ENCODE measurements around the gene ARHGAP33.
"Not testable (repeated sequence)": the region's sequence is repeated elsewhere in the genome, so short reads cannot be mapped to it uniquely, and the experiment has no call there.

Gene ARHGAP33

GRCh38 chr19:35756377-35757230 is 18.8 kb upstream of the ARHGAP33 start, which contains the start of gene HSPB6:
HSPB6 (minus strand) TSS chr19:35757029; CDS start chr19:35757008, 21 bp downstream.
- DNase-seq: peak; percentile 67

- peak; percentile 96 for DNase-seq
Observed at GRCh38 chr19:35757231-35757748, 18.1 kb upstream of the ARHGAP33 start.

- DNase-seq: peak; percentile 100
Observed at GRCh38 chr19:35757749-35758608, 17.4 kb upstream of the ARHGAP33 start, which contains the start of gene PROSER3. PROSER3 (plus strand) TSS chr19:35758176; CDS start chr19:35758216, 40 bp downstream.

- no peak for DNase-seq
Observed at GRCh38 chr19:35759697-35760096, 15.7 kb upstream of the ARHGAP33 start.

GRCh38 chr19:35760711-35761349 is 14.5 kb upstream of the ARHGAP33 start:
- peak; percentile 29 for DNase-seq

- no peak for DNase-seq
Observed at GRCh38 chr19:35764432-35765315, 10.7 kb upstream of the ARHGAP33 start.

- DNase-seq: no peak
Observed at GRCh38 chr19:35766571-35767104, 8.7 kb upstream of the ARHGAP33 start.

- no peak for DNase-seq
Observed at GRCh38 chr19:35767288-35768081, 7.9 kb upstream of the ARHGAP33 start.

- no peak for DNase-seq
Observed at GRCh38 chr19:35768082-35768421, 7.3 kb upstream of the ARHGAP33 start.

- DNase-seq: not testable (repeated sequence)
Observed at GRCh38 chr19:35772362-35772761, 3.0 kb upstream of the ARHGAP33 start.

GRCh38 chr19:35773020-35773806 is 2.2 kb upstream of the ARHGAP33 start:
- DNase-seq: no peak

GRCh38 chr19:35774274-35775045 is 904 bp upstream of the ARHGAP33 start:
- DNase-seq: no peak

- no peak for DNase-seq
Observed at GRCh38 chr19:35775046-35775297, 392 bp upstream of the ARHGAP33 start.

GRCh38 chr19:35776102-35776788 is 881 bp downstream of the ARHGAP33 start:
- DNase-seq: no peak

- no peak for DNase-seq
Observed at GRCh38 chr19:35777086-35777841, 1.9 kb downstream of the ARHGAP33 start.

GRCh38 chr19:35777961-35778360 is 2.6 kb downstream of the ARHGAP33 start:
- no peak for DNase-seq

- no peak for DNase-seq
Observed at GRCh38 chr19:35779033-35779432, 3.7 kb downstream of the ARHGAP33 start.

GRCh38 chr19:35780058-35780457 is 4.7 kb downstream of the ARHGAP33 start:
- no peak for DNase-seq
